ENCODE results near the gene C11orf24.

Gene C11orf24

DNA sequence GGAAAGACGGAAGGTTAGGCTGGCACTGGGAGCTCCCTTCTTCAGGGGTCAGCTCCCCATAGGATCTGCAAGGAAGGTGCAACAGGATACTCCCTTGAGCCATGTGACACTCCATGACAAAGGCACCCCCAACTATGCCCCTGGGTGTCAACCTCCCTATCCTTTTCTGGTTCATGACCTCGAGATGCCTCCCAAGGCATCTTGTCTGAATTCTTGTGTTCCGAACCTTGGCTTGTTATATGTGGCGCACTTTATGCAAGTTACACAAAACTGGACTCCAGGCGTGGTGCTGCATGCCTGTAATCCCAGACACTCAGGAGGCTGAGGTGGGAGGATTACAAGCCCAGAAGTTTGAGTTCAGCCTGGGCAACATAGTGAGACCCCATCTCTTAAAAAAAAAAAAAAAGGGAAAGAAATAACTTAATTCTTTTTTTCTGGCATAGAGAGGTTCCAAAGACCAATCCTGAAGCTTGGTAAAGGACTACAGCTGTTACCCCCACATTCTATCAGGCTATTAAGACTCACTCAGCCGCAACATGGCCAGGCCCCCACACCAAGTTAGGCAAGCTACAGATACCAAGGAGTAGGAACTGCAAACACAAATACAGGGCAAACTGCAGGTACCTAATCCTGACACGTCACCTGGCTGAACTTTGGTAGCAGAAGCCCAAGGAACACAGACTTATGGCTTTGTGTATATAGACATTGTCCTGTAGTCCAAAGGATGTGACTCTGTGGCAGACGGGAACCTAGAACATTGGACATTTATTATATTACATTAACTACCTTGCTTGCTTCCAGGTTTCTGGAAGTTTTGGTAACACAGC is 1.4 kb downstream of the C11orf24 start:
- no peak for TF ChIP-seq GATA1 (IDR thresholded peaks at IDR 0.05; ENCODE audit: low read depth, low read length)
- no peak for TF ChIP-seq POLR2A (IDR thresholded peaks at IDR 0.05; ENCODE audit: low read length)
- DNase-seq: no peak

DNA sequence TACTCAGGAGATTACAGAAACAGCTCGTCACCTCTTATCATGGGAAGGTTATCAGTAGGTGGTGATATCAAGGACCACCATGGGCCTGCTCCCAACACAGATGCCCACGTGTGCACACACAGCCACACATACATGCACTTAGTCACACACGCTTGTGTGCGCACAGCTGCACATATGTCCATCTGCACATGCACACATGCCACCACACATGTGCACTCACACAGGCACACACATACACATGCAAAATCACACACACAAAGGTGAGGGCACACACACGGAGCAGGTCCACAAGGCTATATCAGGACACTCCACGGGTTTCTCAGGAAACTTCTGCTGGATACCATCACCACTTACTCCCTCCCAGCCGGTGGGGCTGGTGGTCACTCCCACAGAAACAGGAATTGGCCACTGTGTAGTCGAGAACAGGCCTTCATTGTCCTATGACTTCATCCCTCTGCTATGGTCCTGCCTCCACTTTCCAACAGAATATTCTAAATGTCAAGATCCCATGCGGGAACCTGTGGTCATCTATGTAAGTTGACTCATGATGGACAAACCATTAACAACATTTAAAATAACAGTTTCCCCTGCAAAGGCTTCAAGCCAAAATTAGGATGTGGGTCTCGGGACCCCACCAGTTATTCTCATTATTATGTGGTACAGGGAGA is 2.2 kb downstream of the C11orf24 start:
- DNase-seq: peak in 1 of 2 experiments; percentile 20
- no peak for TF ChIP-seq POLR2A (IDR thresholded peaks at IDR 0.05; ENCODE audit: low read length)
- TF ChIP-seq GATA1 (IDR thresholded peaks at IDR 0.05; ENCODE audit: low read depth, low read length): no peak

DNA sequence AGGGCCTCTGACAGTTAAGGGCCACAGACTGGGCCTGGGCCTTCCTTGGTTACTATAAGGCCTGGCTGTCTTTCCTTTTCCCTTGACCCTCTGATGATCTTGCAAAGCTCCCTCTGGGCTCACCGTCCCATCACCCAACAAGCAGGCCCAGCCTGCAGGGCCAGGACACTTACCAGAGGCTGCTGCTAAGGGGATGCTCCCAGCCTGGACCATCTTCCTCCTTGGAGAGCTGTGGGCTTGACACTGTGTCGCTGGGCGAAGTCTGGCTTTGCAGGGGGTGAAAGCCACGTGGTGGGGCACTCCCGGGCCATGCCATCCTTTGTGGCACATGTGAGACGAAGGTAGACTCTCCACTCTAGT is 3.9 kb downstream of the C11orf24 start:
- TF ChIP-seq POLR2A (IDR thresholded peaks at IDR 0.05; ENCODE audit: low read length) (no peak), GATA1 (IDR thresholded peaks at IDR 0.05; ENCODE audit: low read depth, low read length) (no peak)
- DNase-seq: no peak

DNA sequence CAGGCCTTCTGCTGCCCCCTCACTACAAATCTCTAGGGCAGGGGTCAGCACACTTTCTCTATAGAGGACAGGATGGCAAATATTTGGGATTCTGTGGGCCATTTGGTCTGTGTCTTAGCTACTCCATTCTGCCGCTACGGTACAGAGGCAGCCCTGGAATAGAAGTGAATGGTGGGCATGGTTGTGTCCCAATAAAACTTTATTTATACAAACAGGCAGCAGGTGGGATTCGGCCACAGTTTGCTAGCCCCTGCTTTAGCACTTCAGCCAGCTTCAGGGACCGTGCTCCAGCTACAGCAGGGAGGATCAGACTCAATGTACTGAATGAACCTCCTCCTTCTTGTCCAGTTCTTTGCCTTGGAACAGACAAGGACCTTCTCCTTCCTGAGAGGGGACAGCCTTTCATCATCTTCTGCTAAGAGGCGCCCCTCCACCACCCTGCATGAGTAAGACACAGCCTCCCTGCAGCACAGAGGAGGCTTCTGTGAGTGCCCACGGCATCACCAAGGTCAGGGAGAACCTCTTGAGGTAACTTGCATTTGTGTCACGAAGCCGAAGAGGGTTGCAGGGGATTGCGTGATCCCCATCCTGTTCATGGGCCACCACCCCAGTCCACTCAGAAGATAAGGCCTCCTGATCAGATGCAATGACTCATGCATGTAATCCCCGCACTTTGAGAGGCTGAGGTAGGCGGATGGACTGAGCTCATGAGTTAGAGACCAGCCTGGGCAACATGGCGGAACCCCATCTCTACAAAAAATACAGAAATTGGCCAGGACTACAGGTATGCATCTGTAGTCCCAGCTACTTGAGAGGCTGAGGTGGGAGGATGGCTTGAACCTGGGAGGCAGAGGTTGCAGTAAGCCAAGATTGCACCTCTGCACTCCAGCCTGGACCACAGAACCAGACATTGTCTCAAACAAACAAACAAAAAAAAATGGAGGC is 4.6 kb downstream of the C11orf24 start:
- TF ChIP-seq GATA1 (IDR thresholded peaks at IDR 0.05; ENCODE audit: low read depth, low read length): no peak
- no peak for TF ChIP-seq POLR2A (IDR thresholded peaks at IDR 0.05; ENCODE audit: low read length)
- peak; percentile 82 to 93 for DNase-seq

DNA sequence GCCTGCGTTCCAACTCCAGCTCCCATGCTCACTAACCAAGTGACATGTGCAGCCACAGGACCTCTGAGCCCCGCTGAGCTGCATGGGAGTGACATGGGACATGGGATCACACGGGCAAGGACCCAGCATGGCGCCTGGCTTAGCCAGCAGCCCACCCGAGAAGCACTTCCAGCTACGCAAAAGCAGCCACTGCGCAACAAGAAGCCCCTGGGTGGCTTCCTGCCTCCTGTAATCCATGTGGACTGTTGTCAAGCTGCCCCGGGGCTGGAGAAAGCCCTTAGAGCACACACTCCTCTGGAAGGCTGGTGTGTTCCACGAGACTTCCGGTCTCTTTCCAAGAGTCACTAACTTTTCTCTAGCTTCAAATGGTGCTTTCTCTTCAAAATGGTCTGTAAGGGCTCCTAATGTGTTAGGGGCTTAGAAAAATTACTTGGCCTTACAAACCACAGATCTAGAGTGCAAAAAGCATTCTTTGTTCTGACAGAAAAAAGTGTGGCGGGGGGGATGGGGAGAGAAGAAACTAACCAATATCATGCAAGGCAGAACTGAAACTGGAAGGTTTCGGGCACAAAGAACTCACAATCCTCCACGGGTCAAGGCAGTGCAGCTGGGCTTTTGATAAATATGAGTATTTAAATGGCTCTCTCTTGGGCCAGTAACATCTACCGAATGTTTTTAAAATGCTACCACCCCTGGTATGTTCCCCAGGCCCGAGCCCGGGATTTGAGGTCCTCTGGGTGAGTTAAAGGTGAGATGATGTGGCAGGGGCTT is 5.5 kb downstream of the C11orf24 start:
- TF ChIP-seq GATA1 (IDR thresholded peaks at IDR 0.05; ENCODE audit: low read depth, low read length) (no peak), POLR2A (IDR thresholded peaks at IDR 0.05; ENCODE audit: low read length) (no peak)
- DNase-seq: no peak

DNA sequence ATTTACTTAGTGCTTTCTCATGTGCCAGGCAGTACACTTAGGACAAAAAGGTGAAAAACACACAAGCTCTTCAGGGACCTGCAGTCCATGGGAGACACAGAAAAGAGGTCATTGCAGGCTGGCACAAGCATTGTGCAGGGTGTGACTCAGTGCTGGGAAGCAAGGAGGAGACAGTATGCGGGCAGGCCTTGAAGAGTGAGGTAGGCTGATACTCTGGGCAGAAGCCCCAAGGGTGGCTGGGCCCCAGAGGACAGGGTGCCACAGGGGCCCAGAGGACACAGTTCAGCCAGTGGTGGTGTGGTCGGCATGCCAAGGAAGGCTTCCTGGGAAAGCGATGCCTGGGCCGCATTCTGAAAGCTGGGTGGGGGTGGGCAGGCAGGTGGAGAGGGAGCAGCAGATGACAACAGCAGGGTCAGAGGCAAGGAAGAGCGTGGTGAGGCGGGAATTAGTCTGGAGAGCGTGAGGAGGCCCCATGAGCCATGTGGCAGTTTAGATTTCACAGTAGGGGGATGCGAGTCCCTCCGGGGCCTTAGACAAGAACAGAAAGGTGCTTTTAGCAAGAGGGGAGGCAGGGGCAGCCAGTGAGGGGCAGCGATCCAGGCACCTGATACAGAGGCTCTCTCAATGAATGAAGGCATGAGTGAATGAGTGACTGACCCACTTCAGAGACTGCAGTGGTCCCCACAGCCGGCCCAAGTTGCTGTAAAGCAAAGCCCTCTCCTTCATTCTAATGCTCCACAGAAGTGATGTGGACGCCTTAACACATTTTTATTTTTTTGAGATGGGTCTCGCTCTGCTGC is 6.8 kb downstream of the C11orf24 start:
- TF ChIP-seq GATA1 (IDR thresholded peaks at IDR 0.05; ENCODE audit: low read depth, low read length) (no peak), POLR2A (IDR thresholded peaks at IDR 0.05; ENCODE audit: low read length) (no peak)
- no peak for DNase-seq

DNA sequence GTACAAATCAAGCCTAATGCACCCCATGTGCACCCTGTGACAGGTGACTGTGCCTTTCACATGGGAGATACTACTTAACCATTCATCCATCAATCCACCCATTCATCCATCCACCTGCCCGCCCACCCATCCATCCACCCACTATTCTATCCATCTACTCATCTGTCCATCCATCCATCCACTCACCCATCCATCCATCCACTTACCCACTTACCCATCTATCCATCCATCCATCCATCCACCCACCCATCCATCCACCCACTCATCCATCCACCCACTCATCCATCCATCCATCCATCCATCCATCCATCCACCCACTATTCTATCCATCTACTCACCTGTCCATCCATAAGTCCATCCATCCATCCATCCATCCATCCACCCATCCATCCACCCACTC is 7.5 kb downstream of the C11orf24 start:
- TF ChIP-seq POLR2A (IDR thresholded peaks at IDR 0.05; ENCODE audit: low read length): no peak
- TF ChIP-seq GATA1 (IDR thresholded peaks at IDR 0.05; ENCODE audit: low read depth, low read length): no peak
- no peak for DNase-seq

DNA sequence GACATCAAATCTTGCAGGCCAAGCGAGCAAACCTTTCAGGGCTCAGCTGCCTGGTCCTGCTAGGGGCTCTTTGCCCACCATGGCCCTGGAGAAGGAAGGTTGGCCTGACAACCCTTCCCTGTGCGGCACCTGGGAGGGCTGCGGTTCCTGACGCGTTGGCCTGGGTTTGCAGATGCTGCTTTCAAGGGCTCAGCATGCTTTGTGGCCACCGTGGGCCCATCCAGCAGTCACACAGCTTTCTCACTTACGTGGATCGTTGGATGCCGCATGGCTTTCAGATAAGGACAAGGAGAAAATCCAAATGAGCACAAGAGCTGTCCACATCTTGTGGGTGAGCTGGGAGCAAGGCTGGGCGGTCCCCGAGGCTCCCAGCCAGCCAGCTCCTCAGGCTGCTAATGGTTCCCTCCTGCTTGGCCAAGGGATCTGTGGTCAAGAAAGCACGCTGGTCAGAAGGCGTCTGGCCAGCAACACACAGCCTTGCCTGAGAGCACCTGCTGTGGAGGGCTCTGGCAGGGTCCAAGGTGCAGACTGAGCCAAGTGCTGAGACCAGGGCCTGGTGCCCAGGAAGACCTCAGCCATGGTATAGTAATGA is 8.2 kb downstream of the C11orf24 start:
- DNase-seq: no peak
- no peak for TF ChIP-seq POLR2A (IDR thresholded peaks at IDR 0.05; ENCODE audit: low read length)
- TF ChIP-seq GATA1 (IDR thresholded peaks at IDR 0.05; ENCODE audit: low read depth, low read length): no peak

DNA sequence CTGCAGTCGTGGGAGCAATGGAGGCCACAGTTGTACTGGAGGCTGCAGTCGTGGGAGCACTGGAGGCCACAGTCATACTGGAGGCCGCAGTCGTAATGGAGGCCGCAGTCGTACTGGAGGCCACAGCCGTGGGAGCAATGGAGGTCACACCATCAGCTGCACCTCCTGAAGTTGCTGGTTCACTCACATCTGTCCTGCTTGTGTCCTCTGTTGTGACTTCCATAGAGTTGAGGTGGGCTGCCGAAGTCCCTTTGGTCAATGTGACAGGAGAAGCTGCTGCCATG is 9.3 kb downstream of the C11orf24 start:
- no peak for DNase-seq
- TF ChIP-seq GATA1 (IDR thresholded peaks at IDR 0.05; ENCODE audit: low read depth, low read length): no peak
- TF ChIP-seq POLR2A (IDR thresholded peaks at IDR 0.05; ENCODE audit: low read length): no peak

DNA sequence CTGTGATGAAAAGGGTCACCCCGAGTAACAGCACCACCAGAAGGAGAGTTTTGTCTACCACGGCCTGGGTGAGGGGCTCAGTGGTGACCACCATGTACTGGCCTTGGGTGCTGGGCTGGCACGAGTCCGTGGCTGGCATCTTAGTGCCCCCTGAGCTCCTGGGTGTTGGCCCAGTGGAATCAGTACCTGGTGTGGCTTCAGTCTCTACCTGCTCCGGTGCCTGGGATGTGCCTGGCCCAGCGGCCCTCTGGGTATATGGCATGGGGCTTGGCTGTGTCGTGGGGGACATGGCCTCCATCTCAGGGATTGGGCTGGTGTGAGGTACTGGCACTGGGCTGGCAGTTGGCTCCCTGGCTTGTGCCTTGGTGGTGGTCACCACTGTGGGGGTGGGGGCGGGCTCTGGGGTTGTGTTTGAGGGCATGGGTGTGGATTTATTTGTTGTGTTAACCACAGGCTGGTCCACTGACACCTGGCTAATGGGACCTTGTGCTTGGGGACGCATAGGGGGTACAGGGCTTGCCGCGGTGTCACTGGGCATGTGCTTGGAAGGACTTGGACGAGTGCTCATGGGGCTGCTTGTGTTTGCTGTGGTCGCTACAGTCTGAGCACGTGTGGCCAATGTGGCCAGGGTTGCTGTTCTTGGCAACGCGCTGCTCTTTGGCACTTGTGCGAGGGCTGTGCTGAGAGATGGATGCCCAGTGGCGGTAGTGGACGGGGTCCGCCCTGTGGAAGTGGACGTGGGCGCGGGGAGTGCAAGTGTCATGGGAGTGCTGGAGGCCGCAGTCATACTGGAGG is 9.8 kb downstream of the C11orf24 start:
- DNase-seq: no peak
- TF ChIP-seq GATA1 (IDR thresholded peaks at IDR 0.05; ENCODE audit: low read depth, low read length): no peak
- no peak for TF ChIP-seq POLR2A (IDR thresholded peaks at IDR 0.05; ENCODE audit: low read length)

DNA sequence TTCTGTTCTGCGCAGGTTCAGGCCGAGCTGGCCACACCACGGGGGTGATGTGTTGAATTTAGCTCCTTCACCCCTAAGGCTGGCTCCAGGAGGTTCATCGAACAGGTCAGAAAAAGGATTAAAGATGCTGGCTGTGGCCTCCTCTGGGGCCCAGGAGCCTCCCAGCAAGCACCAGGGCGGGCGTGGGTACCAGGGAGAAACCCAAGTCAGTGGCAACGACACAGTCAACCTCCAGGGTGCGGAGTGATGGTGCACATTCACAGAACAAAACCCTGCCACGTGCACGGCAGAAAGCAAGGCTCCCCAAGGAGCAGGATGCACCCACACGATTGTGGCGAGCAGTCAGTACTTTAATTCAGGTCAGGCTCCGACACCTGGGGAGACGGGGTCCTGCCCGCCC is 10.8 kb downstream of the C11orf24 start:
- TF ChIP-seq POLR2A (IDR thresholded peaks at IDR 0.05; ENCODE audit: low read length) (no peak), GATA1 (IDR thresholded peaks at IDR 0.05; ENCODE audit: low read depth, low read length) (no peak)
- DNase-seq: no peak

DNA sequence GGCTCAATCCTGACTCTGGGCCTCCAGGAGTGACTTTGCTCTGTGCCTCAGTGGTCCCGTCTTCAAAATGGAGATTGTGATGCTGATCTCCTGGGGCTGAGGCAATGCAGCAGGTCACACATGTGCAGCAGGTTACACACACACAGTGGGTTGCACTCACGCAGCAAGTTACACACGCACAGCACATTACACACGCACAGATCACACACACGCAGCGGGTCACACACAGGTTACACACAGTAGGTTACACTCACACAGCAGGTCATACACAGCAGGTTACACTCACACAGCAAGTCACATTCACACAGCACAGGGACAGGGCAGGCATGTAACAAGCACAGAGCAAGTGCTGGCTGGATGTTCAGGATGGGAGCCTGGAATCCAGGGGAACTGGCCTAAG is 11.3 kb downstream of the C11orf24 start:
- TF ChIP-seq POLR2A (IDR thresholded peaks at IDR 0.05; ENCODE audit: low read length) (peak; percentile 12), GATA1 (IDR thresholded peaks at IDR 0.05; ENCODE audit: low read depth, low read length) (no peak)
- no peak for DNase-seq
